Erythroblast (primary cell): ENCODE results near the gene REV3L.

Source experiments
- GATA1 ChIP-seq: IDR thresholded peaks from 2 replicates; pipeline ENCODE4 v1.6.1; 2011; ENCODE audit warnings: low read depth, mild to moderate bottlenecking, control low read depth, low read length, moderate library complexity
- POLR2A ChIP-seq: IDR thresholded peaks from 2 replicates; pipeline ENCODE4 v1.6.1; 2011; ENCODE audit warnings: mild to moderate bottlenecking, low read length

GRCh38 chr6:111416529-111416928 is 66.5 kb downstream of the REV3L start:
- TF ChIP-seq POLR2A (no peak), GATA1 (no peak)
